GM23338 (cell line): ENCODE results near the gene TOGARAM1. TPM values are rescaled to one million over a fixed set of nuclear protein-coding genes. Genes with fewer than 3 reads are reported as not detected.

Experiments used
- ATAC-seq: fragments of 200-7000 bp; cut with Tn5 transposase; 3 replicates; pipeline ENCODE4 v1.9.1; 2020
- DNase-seq: peaks from one replicate; pipeline ENCODE4 v3.0.0-alpha.2; 2015; ENCODE audit warnings: low spot score
- H2AFZ ChIP-seq: fragments of 200-600 bp; sonication (generic); 2 replicates; pipeline ENCODE4 v1.8.0; 2016; ENCODE audit warnings: antibody characterized with exemption, mild to moderate bottlenecking, moderate library complexity
- H3F3A ChIP-seq: fragments of 200-600 bp; sonication (generic); replicated peaks from 2 replicates; pipeline ENCODE4 v1.8.0; 2017; ENCODE audit warnings: antibody characterized with exemption, mixed run types, low read depth
- H3K27ac ChIP-seq: fragments of 200-600 bp; sonication (generic); 2 replicates; pipeline ENCODE4 v1.6.1; 2016; ENCODE audit warnings: low read depth
- H3K27me3 ChIP-seq: fragments of 200-600 bp; sonication (generic); 2 replicates; pipeline ENCODE4 v1.8.0; 2016; ENCODE audit warnings: mild to moderate bottlenecking, mixed run types, moderate library complexity; ENCODE audit not compliant: insufficient read depth
- H3K36me3 ChIP-seq: fragments of 200-600 bp; sonication (generic); 2 replicates; pipeline ENCODE4 v1.8.0; 2016; ENCODE audit warnings: mild to moderate bottlenecking; ENCODE audit not compliant: insufficient read depth
- H3K4me1 ChIP-seq: fragments of 200-600 bp; sonication (generic); 2 replicates; pipeline ENCODE4 v1.8.0; 2016; ENCODE audit warnings: mild to moderate bottlenecking, moderate library complexity; ENCODE audit not compliant: insufficient read depth
- H3K4me2 ChIP-seq: fragments of 200-600 bp; sonication (generic); 2 replicates; pipeline ENCODE4 v1.7.1; 2017; ENCODE audit warnings: mixed run types
- H3K4me3 ChIP-seq: fragments of 200-600 bp; sonication (generic); 2 replicates; pipeline ENCODE4 v1.6.1; 2016; ENCODE audit warnings: mixed run types
- H3K79me2 ChIP-seq: fragments of 200-600 bp; sonication (generic); replicated peaks from 2 replicates; pipeline ENCODE4 v1.8.0; 2017; ENCODE audit warnings: mild to moderate bottlenecking; ENCODE audit not compliant: insufficient read depth
- H3K9me2 ChIP-seq: fragments of 200-600 bp; sonication (generic); 2 replicates; pipeline ENCODE4 v1.8.0; 2017; ENCODE audit not compliant: insufficient read depth
- H4K20me1 ChIP-seq: fragments of 200-600 bp; sonication (generic); replicated peaks from 2 replicates; pipeline ENCODE4 v1.8.0; 2017; ENCODE audit warnings: mild to moderate bottlenecking; ENCODE audit not compliant: insufficient read depth
- H3K27ac Mint-ChIP-seq: 2 replicates; pipeline ENCODE4 v1.8.0; 2020; ENCODE audit warnings: inconsistent platforms, mild to moderate bottlenecking, moderate library complexity, mixed read lengths
- H3K27me3 Mint-ChIP-seq: 3 replicates; pipeline ENCODE4 v1.8.0; 2022; ENCODE audit warnings: low read depth, mild to moderate bottlenecking, moderate library complexity, mixed read lengths, inconsistent platforms; ENCODE audit not compliant: insufficient read depth, poor library complexity
- H3K36me3 Mint-ChIP-seq: 3 replicates; pipeline ENCODE4 v1.8.0; 2021; ENCODE audit warnings: low read depth, mild to moderate bottlenecking, inconsistent platforms, moderate library complexity, mixed read lengths
- H3K4me1 Mint-ChIP-seq: 3 replicates; pipeline ENCODE4 v1.8.0; 2020; ENCODE audit warnings: mild to moderate bottlenecking, inconsistent platforms, mixed read lengths
- H3K4me3 Mint-ChIP-seq: 3 replicates; pipeline ENCODE4 v1.8.0; 2021; ENCODE audit warnings: moderate library complexity, mild to moderate bottlenecking, inconsistent platforms, mixed read lengths
- H3K9me3 Mint-ChIP-seq: 3 replicates; pipeline ENCODE4 v1.8.0; 2020; ENCODE audit warnings: moderate library complexity, mild to moderate bottlenecking, inconsistent platforms, mixed read lengths
- CTCF ChIP-seq, 2 experiments: fragments of 200-600 bp in 1 of 2; sonication (generic) in 1 of 2; conservative IDR thresholded peaks; 2 replicates each; pipeline versions ENCODE4 v1.5.1 to v1.6.1; 2016 to 2017; ENCODE audit warnings: antibody characterized with exemption in 2 of 2, low read depth in 2 of 2, mild to moderate bottlenecking in 2 of 2, moderate library complexity in 1 of 2
- ETS1 ChIP-seq: IDR thresholded peaks from 2 replicates; pipeline ENCODE4 v1.6.1; 2016; ENCODE audit warnings: antibody characterized with exemption
- EZH2 ChIP-seq: fragments of 200-600 bp; sonication (generic); IDR thresholded peaks from one replicate; pipeline ENCODE4 v1.8.0; 2017; ENCODE audit warnings: antibody characterized with exemption, mild to moderate bottlenecking, low read depth; ENCODE audit not compliant: unreplicated experiment
- EZH2phosphoT487 ChIP-seq: fragments of 200-600 bp; sonication (generic); IDR thresholded peaks from one replicate; pipeline ENCODE4 v1.8.1; 2018; ENCODE audit warnings: antibody characterized with exemption; ENCODE audit not compliant: unreplicated experiment
- JUNB ChIP-seq: IDR thresholded peaks from one replicate; pipeline ENCODE4 v1.6.1; 2016; ENCODE audit warnings: antibody characterized with exemption; ENCODE audit not compliant: unreplicated experiment
- NANOG ChIP-seq: IDR thresholded peaks from 2 replicates; pipeline ENCODE4 v1.6.1; 2016; ENCODE audit warnings: antibody characterized with exemption, borderline replicate concordance
- POLR2AphosphoS5 ChIP-seq: IDR thresholded peaks from 2 replicates; pipeline ENCODE4 v1.6.1; 2016; ENCODE audit warnings: antibody characterized with exemption, low read depth
- REST ChIP-seq: IDR thresholded peaks from one replicate; pipeline ENCODE4 v1.6.1; 2018; ENCODE audit warnings: antibody characterized with exemption; ENCODE audit not compliant: unreplicated experiment
- STAT1 ChIP-seq: IDR thresholded peaks from one replicate; pipeline ENCODE4 v1.6.1; 2016; ENCODE audit warnings: antibody characterized with exemption; ENCODE audit not compliant: unreplicated experiment
- ZNF114 ChIP-seq: fragments of 250-450 bp; sonication (Bioruptor Pico); IDR thresholded peaks from 2 replicates; pipeline ENCODE4 v1.5.0; 2020; ENCODE audit warnings: mild to moderate bottlenecking, moderate library complexity
- ZNF331 ChIP-seq: fragments of 250-450 bp; sonication (Bioruptor Pico); IDR thresholded peaks from 2 replicates; pipeline ENCODE4 v1.5.0; 2020; ENCODE audit warnings: low read depth, mild to moderate bottlenecking, moderate library complexity
- ZNF462 ChIP-seq: fragments of 250-450 bp; sonication (Bioruptor Pico); IDR thresholded peaks from 2 replicates; pipeline ENCODE4 v1.5.0; 2020; ENCODE audit warnings: mild to moderate bottlenecking, moderate library complexity
- polyA plus RNA-seq: library from polyadenylated mRNA; unstranded; fragments of >200 nt; fragmentation: Nextera tagmentation; extraction: Ambion mirVana; gene quantifications from 2 replicates; pipeline ENCODE4 v1.2.1, GENCODE V29; 2016
- total RNA-seq: library from RNA; depleted of rRNA; stranded (reverse); fragments of >200 nt; shearing (Covaris generic); gene quantifications from 2 replicates; pipeline ENCODE4 v1.2.3, GENCODE V29; 2014

TOGARAM1 gene
- total and polyA plus RNA-seq, 2 experiments from 2014 or later: 9.6 to 9.8 TPM

- DNase-seq: no peak
- Histone ChIP-seq H3F3A (no peaks in the 10 kb centered on the region), H3K4me3 (no peak overlapping the region), H3K4me1 (no peaks in the 10 kb centered on the region), H3K36me3 (no peaks in the 10 kb centered on the region), H3K27ac (no peak overlapping the region), H3K9me2 (no peaks in the 10 kb centered on the region), H3K79me2 (peaks cover 7% of the 10 kb centered on the region; the same call in 1 of the 2 replicates), H2AFZ (no peak overlapping the region), H3K4me2 (no peak overlapping the region), H4K20me1 (peaks cover 4% of the 10 kb centered on the region; the same call in 1 of the 2 replicates), H3K27me3 (no peaks in the 10 kb centered on the region)
- no peak overlapping the region for H3K27ac Mint-ChIP-seq
- H3K9me3 Mint-ChIP-seq: no peaks in the 10 kb centered on the region
- 0 out of 3 replicates have a peak, but pooled peaks cover 2% of the 10 kb centered on the region for H3K36me3 Mint-ChIP-seq
- ATAC-seq: no peak
- H3K27me3 Mint-ChIP-seq: no peaks in the 10 kb centered on the region
- TF ChIP-seq POLR2AphosphoS5: no peak
- no peak for TF ChIP-seq EZH2
- no peak for TF ChIP-seq STAT1
- TF ChIP-seq ETS1: no peak
- TF ChIP-seq REST: no peak
- TF ChIP-seq ZNF114 (CRISPR knock-in tag): no peak
- TF ChIP-seq ZNF462: no peak
- TF ChIP-seq EZH2phosphoT487: no peak
- no peak for TF ChIP-seq ZNF331 (CRISPR knock-in tag)
- TF ChIP-seq JUNB: no peak
- no peak for TF ChIP-seq NANOG
- no peak for TF ChIP-seq CTCF (conservative IDR thresholded peaks at IDR 0.05; ENCODE audit: low read depth in 2 of 2)
- H3K4me3 Mint-ChIP-seq: no peak overlapping the region
- H3K4me1 Mint-ChIP-seq: no peaks in the 10 kb centered on the region; the same call in 2 of the 3 replicates
Measured at GRCh38 chr14:44990533-44990932, 28.5 kb downstream of the TOGARAM1 start.
